NB4 (cell line): ENCODE results near the gene AACS.

Experiments used
- MYC ChIP-seq: IDR thresholded peaks from 2 replicates; pipeline ENCODE4 v1.6.1; 2011; ENCODE audit warnings: low read depth, low read length
- POLR2A ChIP-seq: IDR thresholded peaks from 2 replicates; pipeline ENCODE4 v1.6.1; 2011; ENCODE audit warnings: mild to moderate bottlenecking; ENCODE audit not compliant: insufficient read length; ENCODE audit errors: extremely low read depth
- TF ChIP-seq, protein P1 (sequence below): IDR thresholded peaks from one replicate; pipeline ENCODE4 v1.5.1; 2012; ENCODE audit warnings: low read depth, low read length
- TF ChIP-seq, protein P2 (sequence below): IDR thresholded peaks from 2 replicates; pipeline ENCODE4 v1.6.1; 2011; ENCODE audit warnings: low read depth, low read length

DNA sequence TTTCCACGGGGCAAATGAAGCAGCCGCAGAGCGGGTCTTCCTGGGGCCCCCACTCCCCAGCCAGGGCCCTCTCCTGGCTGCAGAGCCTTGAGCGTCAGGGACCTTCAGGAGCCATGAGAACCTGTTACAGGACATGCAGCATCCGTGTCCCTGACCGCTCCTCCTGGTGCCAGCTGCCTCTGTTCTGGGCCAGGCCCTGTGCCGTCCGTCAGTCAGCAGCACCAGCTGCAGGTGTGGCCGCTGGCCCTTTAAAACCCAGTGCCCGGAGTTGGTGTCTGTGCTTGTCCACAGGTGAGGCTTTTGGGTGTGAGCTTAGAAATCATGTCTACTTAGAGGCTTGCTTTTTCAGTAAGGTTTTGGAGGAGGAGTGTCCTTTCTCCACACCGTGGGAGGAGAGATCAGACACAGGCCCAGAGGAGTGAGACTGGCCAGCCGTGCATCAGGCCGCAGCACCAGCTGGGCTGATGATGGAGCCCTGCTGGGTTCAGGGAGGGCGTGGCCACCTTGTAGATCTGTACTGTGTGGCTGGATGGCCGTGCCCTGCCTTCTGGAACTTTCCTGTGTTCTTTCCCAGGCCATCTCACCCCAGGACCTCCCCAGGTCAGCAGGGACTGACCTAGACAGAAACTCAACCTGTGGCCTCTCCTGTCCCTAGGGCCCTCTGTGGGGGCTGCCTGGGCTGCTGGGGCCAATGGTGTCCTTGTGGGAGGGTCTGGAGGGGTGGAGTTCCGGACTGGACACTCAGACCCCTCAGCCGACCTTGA lies 27.1 kb downstream of the AACS start:
- TF ChIP-seq, protein P1, sequence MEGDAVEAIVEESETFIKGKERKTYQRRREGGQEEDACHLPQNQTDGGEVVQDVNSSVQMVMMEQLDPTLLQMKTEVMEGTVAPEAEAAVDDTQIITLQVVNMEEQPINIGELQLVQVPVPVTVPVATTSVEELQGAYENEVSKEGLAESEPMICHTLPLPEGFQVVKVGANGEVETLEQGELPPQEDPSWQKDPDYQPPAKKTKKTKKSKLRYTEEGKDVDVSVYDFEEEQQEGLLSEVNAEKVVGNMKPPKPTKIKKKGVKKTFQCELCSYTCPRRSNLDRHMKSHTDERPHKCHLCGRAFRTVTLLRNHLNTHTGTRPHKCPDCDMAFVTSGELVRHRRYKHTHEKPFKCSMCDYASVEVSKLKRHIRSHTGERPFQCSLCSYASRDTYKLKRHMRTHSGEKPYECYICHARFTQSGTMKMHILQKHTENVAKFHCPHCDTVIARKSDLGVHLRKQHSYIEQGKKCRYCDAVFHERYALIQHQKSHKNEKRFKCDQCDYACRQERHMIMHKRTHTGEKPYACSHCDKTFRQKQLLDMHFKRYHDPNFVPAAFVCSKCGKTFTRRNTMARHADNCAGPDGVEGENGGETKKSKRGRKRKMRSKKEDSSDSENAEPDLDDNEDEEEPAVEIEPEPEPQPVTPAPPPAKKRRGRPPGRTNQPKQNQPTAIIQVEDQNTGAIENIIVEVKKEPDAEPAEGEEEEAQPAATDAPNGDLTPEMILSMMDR: no peak
- no peak for TF ChIP-seq POLR2A
- TF ChIP-seq, protein P2, sequence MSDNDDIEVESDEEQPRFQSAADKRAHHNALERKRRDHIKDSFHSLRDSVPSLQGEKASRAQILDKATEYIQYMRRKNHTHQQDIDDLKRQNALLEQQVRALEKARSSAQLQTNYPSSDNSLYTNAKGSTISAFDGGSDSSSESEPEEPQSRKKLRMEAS: no peak
- no peak for TF ChIP-seq MYC
